Lower leg skin (tissue), 3 donors: ENCODE results near the gene GGA2.

Source experiments
- POLR2A ChIP-seq, 2 donors: fragments of 450-650 bp; IDR thresholded peaks; one replicate each; pipeline ENCODE4 v1.6.1; 2016 to 2017; ENCODE audit warnings: antibody characterized with exemption in 2 of 2, mild to moderate bottlenecking in 1 of 2, moderate library complexity in 1 of 2
- TF ChIP-seq, protein P1 (sequence below), 3 donors: fragments of 450-650 bp; IDR thresholded peaks; one replicate each; pipeline ENCODE4 v1.5.1; 2016; ENCODE audit warnings: antibody characterized with exemption in 3 of 3, mild to moderate bottlenecking in 3 of 3, moderate library complexity in 2 of 3

DNA sequence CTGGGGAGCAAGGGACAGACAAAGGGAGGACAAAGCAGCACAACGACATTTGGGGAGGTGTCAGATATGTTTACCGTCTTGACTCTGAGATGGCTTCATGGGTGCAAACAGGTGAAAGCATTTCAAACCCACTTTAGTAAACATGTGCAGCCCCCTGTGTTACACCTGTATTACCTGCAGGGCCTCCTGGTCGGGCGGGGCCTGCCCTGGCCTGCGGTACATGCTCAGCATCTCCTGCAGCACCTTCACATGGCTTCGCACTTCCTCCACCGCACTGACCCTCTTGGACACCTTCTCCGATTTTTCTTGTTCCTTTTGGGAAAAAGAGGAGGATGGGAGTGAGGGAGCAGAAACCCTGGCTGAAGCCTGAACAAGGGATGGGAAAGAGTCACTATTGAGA is 24.5 kb downstream of the GGA2 start:
- TF ChIP-seq, protein P1, sequence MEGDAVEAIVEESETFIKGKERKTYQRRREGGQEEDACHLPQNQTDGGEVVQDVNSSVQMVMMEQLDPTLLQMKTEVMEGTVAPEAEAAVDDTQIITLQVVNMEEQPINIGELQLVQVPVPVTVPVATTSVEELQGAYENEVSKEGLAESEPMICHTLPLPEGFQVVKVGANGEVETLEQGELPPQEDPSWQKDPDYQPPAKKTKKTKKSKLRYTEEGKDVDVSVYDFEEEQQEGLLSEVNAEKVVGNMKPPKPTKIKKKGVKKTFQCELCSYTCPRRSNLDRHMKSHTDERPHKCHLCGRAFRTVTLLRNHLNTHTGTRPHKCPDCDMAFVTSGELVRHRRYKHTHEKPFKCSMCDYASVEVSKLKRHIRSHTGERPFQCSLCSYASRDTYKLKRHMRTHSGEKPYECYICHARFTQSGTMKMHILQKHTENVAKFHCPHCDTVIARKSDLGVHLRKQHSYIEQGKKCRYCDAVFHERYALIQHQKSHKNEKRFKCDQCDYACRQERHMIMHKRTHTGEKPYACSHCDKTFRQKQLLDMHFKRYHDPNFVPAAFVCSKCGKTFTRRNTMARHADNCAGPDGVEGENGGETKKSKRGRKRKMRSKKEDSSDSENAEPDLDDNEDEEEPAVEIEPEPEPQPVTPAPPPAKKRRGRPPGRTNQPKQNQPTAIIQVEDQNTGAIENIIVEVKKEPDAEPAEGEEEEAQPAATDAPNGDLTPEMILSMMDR (IDR thresholded peaks at IDR 0.05) = no peak
- TF ChIP-seq POLR2A (IDR thresholded peaks at IDR 0.05) = no peak
